Middle frontal gyrus (tissue), 1 donor: Measurements from ENCODE around the gene EEF1AKMT3.
A peak's percentile ranks its signal among the peaks of the same experiment; 100 is the strongest.

ENCODE experiments used
- DNase-seq: peaks from one replicate; pipeline ENCODE4 v3.0.0-alpha.2; 2015; ENCODE audit warnings: low spot score; ENCODE audit errors: extremely low spot score

EEF1AKMT3 gene

DNA sequence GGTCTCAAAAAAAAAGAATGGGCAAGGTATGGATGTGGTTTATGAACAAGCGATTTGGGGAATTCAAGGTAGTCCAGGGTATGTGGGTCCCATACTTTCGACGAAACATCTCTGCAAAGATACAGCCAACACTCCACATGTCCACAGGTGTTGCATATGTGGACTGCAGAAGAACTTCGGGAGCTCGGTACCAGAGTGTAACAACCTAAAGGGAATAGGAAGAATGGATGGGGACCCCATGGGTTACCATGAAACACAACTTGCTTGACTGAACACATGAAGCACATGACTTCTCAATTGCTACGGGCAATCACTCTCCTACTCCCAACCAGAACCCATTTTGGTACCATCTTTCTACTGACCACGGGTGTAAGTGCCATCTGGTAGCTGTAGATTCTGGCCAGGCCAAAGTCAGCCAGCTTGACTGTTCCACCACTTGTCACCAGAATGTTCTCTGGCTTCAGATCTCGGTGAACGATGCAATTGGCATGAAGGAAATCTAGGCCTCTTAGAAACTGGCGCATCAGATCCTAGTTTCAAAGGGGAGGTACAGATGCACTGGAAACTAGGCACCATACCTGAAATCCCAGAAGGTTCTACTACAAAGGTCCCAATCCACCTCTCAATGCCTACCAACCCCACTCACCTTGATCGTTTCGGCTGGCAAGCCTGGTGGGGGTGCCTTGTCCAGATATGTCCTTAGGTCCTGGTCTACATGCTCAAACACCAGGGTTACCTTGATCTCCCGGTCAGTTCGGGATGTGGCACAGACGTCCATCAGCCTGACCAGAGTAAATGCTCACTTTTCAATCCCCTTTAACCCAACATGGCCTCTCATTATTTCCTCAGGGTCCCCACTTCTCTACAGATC is 21.6 kb upstream of the EEF1AKMT3 start:
- no peak for DNase-seq

- DNase-seq, result no peak
Observed at GRCh38 chr12:57751432-57751787, 21.0 kb upstream of the EEF1AKMT3 start.

DNA sequence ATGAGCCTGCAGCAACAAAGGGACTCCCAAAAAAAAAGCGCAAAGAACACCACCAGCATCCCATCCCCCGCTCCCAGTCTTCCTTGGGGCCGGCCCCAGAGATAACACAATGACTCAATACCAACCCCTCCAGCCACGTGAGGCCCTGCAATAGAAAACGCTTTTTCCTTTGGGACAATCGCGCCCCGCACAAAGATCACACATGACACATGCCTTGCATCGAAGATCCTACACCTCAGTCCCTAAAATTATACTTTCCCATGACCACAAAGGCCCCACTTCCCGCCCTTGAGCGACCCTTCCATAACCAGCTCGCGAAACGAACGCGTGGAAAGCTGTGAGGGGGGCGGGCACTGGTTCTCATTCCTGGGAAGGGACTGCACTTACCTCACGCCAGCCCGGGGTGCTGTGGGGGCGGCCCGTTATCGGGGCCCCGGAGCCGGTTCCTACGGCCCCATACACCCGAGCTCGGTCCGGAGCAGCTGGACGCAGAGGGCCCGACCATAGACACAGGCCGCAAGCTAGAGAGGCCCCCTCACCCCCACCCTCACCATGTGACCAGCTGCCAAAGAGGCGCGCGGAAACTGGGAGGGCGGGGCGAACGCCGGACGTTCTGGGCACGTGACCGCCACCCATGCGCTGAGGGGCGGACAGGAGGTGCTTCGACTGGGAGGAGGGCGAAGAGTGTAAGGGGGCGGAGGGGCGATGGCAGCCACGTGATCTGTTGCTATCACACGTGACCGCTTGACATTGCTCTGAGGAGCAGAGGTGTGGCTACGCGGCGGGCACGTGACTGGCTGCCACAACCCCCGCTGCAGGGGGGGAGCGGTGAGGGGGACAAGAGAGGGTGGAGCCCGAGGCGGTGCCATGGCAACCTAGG is 20.4 kb upstream of the EEF1AKMT3 start, which contains the start of gene CDK4:
Gene CDK4, minus strand, starts transcription at position 523 of the 880 bp plus-strand sequence. CDS start 593 bp downstream, outside the sequence.
- DNase-seq, result peak; percentile 100

GRCh38 chr12:57752668-57753000 is 19.8 kb upstream of the EEF1AKMT3 start:
- no peak for DNase-seq

DNA sequence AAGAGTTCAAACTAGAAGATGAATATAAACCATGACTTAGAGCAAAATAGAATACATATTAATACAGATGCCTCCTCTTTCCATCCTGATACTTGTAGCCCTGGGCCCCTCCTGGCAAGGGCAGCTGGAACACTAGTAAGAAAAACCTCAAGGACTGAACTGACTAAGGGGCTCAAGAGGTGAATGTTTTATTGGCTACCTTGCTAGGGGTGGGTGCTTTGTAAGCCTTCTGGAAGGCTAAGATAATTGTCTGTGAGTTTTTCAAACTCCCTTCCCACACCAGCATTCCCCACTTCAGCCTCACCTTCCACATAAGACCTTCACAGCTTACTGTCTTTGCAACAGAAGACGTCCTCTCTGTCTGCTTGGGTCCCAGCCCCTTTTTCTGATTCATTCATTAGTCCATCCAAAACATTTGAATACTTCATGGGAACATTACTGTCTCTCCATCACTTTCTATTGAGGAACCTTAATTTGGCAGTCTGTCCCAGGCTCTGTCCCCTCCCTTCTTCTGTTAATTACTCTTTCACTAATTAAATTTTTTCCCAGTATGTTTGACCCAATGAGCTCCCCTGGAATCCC is 18.6 kb upstream of the EEF1AKMT3 start:
- no peak for DNase-seq

- no peak for DNase-seq
Observed at GRCh38 chr12:57754411-57755193, 17.8 kb upstream of the EEF1AKMT3 start, which contains the start of gene MARCHF9. Gene MARCHF9, plus strand, starts transcription at chr12:57755103. Its CDS starts 426 bp downstream, at chr12:57755529.

DNA sequence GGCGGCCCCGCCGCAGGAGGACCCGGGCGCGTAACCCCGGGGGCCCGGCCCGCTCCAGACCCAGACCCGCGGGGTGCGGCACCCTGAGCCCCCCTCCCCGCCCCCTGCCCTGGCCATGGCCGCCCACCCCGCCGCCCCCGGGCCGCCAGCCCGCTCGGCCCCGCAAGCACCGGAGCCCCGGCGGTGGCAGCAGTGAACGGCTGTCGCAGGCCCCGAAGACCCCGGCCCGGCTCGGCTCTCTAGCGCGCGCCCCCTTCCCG is 17.3 kb upstream of the EEF1AKMT3 start:
- DNase-seq, result no peak

DNA sequence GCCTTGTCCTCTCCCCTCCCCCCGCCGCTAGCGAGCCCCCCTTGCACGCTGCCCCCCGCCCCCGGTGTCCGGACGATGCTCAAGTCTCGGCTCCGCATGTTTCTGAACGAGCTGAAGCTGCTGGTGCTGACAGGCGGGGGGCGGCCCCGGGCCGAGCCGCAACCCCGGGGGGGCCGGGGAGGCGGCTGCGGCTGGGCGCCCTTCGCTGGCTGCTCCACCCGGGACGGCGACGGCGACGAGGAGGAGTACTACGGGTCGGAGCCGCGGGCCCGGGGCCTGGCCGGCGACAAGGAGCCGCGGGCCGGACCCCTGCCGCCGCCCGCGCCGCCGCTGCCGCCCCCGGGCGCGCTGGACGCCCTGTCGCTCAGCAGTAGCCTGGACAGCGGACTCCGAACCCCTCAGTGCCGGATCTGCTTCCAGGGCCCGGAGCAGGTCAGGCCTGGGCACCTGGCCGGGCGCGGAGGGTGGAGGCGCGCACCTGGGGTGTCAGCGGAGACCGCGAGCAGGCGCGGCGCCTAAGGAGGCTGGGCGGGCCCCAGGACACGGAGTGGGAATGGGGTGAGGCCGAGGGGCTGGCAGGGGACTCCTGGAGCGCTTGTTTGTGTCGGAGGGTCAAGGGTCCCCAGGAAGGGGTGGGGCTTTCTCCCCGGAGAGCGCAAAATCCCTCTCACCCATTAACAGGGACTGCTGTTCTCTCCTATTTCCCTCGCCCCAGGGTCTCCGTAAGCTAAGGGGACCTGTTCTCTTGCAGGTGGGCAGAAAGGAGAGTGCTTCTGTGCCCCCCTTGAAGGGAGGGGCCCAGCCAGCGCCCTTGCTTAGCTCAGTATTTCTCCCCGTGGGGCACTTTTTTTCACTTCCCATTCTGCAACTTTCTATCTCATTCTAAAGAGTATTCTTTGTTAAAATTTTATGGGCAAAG is 16.7 kb upstream of the EEF1AKMT3 start:
- DNase-seq, result no peak

GRCh38 chr12:57756406-57757341 is 15.7 kb upstream of the EEF1AKMT3 start:
- DNase-seq, result no peak

- no peak for DNase-seq
Observed at GRCh38 chr12:57757771-57758170, 14.6 kb upstream of the EEF1AKMT3 start.

- no peak for DNase-seq
Observed at GRCh38 chr12:57758552-57759359, 13.7 kb upstream of the EEF1AKMT3 start.

DNA sequence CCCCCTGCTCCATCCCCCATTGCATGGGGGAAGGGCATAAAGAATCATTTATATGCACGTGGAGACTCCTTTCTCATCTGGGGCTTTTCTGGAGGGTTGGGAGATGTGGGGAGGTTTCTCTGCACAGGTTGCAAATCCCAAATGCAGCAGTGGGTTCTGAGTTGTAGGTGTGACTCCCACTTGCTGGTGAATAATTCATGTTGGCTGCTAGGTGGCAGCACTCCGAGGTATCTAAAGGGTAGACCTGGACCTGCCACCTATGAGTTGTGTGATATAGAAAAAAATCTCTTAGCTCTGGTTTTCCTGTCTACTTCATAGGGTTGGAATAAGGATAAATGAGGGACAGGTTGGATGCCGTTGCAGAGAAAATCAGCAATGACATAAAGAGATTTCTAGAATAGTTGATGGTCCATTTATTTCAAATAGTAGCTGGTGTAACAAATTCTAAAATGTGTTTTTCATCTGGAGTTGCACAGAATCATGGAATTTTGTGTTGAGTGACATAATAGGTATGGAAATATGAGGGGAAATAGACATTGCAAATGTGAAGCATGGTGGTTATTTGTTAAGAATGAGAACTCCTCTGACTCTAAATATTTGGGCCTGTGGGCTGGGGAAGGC is 12.9 kb upstream of the EEF1AKMT3 start:
- DNase-seq, result no peak

DNA sequence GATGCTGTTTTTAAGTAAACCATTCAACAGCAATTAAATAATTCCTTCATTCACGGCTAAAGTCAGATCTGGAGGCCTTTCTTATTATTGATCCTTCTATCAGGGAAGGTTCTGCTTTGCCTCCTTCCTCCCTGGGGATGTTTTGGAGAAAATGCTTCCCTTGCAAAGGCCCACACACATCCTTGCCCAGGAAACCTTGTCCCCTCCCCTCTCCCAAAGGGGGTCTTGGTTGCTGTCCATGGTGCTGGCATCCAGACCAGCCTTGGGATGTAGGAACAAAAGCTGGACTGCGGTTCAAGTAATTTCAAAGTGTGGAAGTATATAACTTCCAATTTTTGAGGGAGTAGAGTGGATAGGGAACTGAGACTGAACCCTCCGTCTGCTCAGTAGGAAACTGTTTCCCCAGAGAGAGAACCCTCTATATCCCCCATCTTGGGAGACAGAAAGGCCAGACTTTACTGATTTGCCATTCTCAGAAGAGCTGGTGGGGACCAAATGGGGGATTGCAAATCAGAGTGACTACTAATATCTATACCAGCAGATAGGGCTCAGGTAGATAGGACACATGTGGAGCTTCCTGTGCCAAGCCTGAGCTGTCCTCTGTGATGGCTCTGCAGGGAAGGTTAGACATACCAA is 11.9 kb upstream of the EEF1AKMT3 start:
- DNase-seq, result no peak

- no peak for DNase-seq
Observed at GRCh38 chr12:57761391-57761998, 10.9 kb upstream of the EEF1AKMT3 start.

DNA sequence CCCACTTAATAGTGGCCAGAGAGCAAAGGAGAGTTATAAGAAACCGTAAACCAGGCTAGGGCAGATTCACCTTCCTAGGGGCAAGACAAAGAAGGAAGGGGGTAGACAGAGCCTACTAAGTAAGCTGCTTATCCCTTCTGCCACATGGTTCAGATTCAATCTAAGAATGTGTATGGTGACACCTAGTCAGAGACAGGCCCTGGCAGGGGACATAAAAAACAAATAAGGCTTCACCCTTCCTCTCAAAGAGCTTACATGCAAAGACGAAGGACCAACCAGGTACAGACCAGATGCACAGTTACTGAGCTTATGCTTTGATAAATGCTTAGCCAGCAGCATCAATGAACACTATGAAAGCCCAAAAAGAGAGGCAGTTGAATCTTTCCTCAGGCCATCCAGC is 10.0 kb upstream of the EEF1AKMT3 start:
- no peak for DNase-seq

DNA sequence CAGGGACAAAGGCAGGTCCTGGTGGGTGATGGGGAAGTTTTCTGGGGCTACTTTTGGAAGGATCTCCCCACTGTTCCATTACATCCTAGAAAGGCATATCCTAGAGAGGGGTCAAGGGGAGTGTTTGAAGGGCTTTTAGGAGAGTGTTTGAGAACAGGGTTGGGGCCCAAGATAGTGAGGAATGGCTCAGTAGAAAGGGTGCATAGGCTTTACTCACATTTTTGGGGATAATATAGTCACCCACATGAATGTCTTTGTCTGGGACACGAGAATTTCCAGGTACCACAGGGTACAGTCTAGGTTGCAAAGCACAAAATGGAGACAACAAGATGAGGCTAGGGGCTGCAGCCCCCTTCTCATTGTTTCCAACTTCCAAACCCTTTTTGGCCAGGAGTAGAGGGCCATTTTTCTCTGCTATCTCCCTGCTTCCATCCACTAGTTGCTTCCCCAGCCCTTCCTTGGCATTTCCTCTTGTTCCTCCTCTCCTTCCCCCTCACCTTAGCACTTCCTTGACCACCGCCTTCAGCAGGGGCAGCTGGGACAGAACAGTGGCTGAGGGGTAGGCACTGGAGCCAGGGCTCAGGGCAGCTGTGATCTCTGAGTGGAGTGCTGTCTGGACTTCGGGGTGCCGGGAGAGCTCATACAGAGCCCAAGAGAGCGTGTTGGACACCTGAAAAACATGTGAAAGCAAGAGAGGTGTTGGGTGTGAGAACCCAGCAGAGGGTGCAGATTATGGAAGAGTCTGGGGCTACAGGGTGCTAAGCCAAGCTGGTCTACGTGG is 8.3 kb upstream of the EEF1AKMT3 start:
- no peak for DNase-seq
